ENCODE results near the gene DIAPH1.

The DIAPH1 gene

DNA sequence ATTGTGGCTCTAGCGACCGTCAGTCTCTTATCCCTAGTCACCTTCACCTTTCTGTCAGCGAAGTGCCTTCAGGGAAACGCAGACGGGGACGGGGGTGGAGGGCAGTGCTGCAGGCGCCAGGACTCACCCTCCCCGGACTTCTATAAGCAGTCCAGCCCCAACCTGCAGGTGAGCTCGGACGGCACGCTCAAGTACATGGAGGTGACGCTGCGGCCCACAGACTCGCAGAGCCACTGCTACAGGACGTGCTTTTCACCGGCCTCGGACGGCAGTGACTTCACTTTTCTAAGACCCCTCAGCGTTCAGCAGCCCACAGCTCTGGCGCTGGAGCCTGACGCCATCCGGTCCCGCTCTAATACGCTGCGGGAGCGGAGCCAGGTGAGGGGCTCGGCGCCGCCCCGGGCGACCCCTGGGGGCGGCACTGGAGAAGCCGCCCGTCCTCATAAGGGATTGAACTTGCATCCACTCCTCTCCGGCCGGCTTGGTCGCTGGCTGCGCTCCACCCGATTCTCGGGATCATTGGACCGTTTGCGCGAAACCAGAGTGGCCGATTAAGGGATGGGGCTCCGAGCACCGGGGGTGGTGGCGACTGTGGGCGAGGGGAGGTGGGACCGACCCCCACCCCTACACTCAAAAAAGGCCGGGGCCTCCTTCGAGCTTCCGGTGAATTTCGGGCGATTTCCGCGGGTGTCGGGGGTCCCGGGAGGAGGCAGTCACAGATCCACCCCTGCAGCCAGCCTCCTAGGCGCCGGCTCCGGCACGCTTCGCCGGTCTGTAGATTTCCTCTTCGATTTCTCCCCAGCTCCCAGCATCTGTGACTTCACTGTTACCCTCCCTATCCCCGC, 127.3 kb downstream of the DIAPH1 start:
- no peaks in the 10 kb centered on the region for H3K4me1 ChIP-seq (ENCODE audit: low read length)
- no peaks in the 10 kb centered on the region for H3K36me3 ChIP-seq (replicated peaks; ENCODE audit: insufficient read depth, low read length)
- no peak overlapping the region for H3K27ac ChIP-seq (ENCODE audit: low read length)
- H3K79me2 ChIP-seq (ENCODE audit: low read length): no peaks in the 10 kb centered on the region
- no peaks in the 10 kb centered on the region for H4K20me1 ChIP-seq (ENCODE audit: insufficient read depth, low read length)
- no peak overlapping the region for H2AFZ ChIP-seq (ENCODE audit: low read length)
- no peak overlapping the region for H3K4me2 ChIP-seq (ENCODE audit: low read depth, low read length)
- no peaks in the 10 kb centered on the region for H3F3A ChIP-seq (ENCODE audit: insufficient read depth, low read length)
- H3K9ac ChIP-seq (ENCODE audit: low read length): no peak overlapping the region
- H3K9me3 ChIP-seq (replicated peaks; ENCODE audit: insufficient read depth, low read length): no peaks in the 10 kb centered on the region
- H3K4me3 ChIP-seq (ENCODE audit: low read length): no peak overlapping the region
- H3K27me3 ChIP-seq (replicated peaks; ENCODE audit: insufficient read depth, low read length): peaks cover 4% of the 10 kb centered on the region
- DNase-seq: no peak
- no peak for TF ChIP-seq EZH2phosphoT487 (IDR thresholded peaks at IDR 0.05; ENCODE audit: low read length)
- TF ChIP-seq, protein P1, sequence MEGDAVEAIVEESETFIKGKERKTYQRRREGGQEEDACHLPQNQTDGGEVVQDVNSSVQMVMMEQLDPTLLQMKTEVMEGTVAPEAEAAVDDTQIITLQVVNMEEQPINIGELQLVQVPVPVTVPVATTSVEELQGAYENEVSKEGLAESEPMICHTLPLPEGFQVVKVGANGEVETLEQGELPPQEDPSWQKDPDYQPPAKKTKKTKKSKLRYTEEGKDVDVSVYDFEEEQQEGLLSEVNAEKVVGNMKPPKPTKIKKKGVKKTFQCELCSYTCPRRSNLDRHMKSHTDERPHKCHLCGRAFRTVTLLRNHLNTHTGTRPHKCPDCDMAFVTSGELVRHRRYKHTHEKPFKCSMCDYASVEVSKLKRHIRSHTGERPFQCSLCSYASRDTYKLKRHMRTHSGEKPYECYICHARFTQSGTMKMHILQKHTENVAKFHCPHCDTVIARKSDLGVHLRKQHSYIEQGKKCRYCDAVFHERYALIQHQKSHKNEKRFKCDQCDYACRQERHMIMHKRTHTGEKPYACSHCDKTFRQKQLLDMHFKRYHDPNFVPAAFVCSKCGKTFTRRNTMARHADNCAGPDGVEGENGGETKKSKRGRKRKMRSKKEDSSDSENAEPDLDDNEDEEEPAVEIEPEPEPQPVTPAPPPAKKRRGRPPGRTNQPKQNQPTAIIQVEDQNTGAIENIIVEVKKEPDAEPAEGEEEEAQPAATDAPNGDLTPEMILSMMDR (IDR thresholded peaks at IDR 0.05; ENCODE audit: low read length): no peak
- no peak for TF ChIP-seq EZH2 (optimal IDR thresholded peaks at IDR 0.05; ENCODE audit: low read depth, low read length)
- no peaks in the 10 kb centered on the region for H3K9me2 ChIP-seq (replicated peaks; ENCODE audit: insufficient read depth, low read length)

DNA sequence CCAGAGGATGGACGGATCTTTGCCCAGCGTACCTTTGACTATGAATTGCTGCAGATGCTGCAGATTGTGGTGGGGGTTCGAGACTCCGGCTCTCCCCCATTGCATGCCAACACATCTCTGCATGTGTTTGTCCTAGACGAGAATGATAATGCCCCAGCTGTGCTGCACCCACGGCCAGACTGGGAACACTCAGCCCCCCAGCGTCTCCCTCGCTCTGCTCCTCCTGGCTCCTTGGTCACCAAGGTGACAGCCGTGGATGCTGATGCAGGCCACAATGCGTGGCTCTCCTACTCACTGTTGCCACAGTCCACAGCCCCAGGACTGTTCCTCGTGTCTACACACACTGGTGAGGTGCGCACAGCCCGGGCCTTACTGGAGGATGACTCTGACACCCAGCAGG, 128.0 kb downstream of the DIAPH1 start:
- Histone ChIP-seq H3K4me2 (ENCODE audit: low read depth, low read length) (no peak overlapping the region), H3K9me2 (replicated peaks; ENCODE audit: insufficient read depth, low read length) (no peaks in the 10 kb centered on the region), H3K79me2 (ENCODE audit: low read length) (no peaks in the 10 kb centered on the region), H2AFZ (ENCODE audit: low read length) (no peak overlapping the region), H3K4me3 (ENCODE audit: low read length) (no peak overlapping the region), H4K20me1 (ENCODE audit: insufficient read depth, low read length) (no peaks in the 10 kb centered on the region), H3K9ac (ENCODE audit: low read length) (no peak overlapping the region), H3K9me3 (replicated peaks; ENCODE audit: insufficient read depth, low read length) (no peaks in the 10 kb centered on the region), H3K27ac (ENCODE audit: low read length) (no peak overlapping the region), H3K4me1 (ENCODE audit: low read length) (no peaks in the 10 kb centered on the region), H3K36me3 (replicated peaks; ENCODE audit: insufficient read depth, low read length) (no peaks in the 10 kb centered on the region), H3F3A (ENCODE audit: insufficient read depth, low read length) (no peaks in the 10 kb centered on the region), H3K27me3 (replicated peaks; ENCODE audit: insufficient read depth, low read length) (peaks cover 4% of the 10 kb centered on the region)
- TF ChIP-seq EZH2phosphoT487 (IDR thresholded peaks at IDR 0.05; ENCODE audit: low read length) (no peak), EZH2 (optimal IDR thresholded peaks at IDR 0.05; ENCODE audit: low read depth, low read length) (no peak)
- TF ChIP-seq, protein P1 (IDR thresholded peaks at IDR 0.05; ENCODE audit: low read length): no peak
- DNase-seq: no peak

DNA sequence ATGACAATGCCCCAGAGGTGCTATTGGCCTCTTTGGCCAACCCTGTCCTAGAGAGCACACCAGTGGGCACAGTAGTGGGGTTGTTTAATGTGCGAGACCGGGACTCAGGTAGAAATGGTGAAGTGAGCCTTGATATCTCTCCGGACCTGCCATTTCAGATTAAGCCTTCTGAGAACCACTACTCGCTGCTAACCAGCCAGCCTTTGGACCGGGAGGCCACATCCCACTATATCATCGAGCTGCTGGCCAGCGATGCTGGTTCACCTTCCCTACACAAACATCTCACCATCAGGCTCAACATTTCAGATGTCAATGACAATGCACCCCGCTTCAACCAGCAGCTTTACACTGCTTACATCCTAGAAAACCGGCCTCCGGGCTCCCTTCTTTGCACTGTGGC, 128.5 kb downstream of the DIAPH1 start:
- no peaks in the 10 kb centered on the region for H3K4me1 ChIP-seq (ENCODE audit: low read length)
- H3K9me2 ChIP-seq (replicated peaks; ENCODE audit: insufficient read depth, low read length): no peaks in the 10 kb centered on the region
- no peaks in the 10 kb centered on the region for H3K79me2 ChIP-seq (ENCODE audit: low read length)
- H3K4me3 ChIP-seq (ENCODE audit: low read length): no peak overlapping the region
- peaks cover 4% of the 10 kb centered on the region for H3K27me3 ChIP-seq (replicated peaks; ENCODE audit: insufficient read depth, low read length)
- DNase-seq: no peak
- H3K4me2 ChIP-seq (ENCODE audit: low read depth, low read length): no peak overlapping the region
- no peaks in the 10 kb centered on the region for H3F3A ChIP-seq (ENCODE audit: insufficient read depth, low read length)
- H3K27ac ChIP-seq (ENCODE audit: low read length): no peak overlapping the region
- TF ChIP-seq EZH2 (optimal IDR thresholded peaks at IDR 0.05; ENCODE audit: low read depth, low read length) (no peak), EZH2phosphoT487 (IDR thresholded peaks at IDR 0.05; ENCODE audit: low read length) (no peak)
- TF ChIP-seq, protein P1 (IDR thresholded peaks at IDR 0.05; ENCODE audit: low read length): no peak
- H2AFZ ChIP-seq (ENCODE audit: low read length): no peak overlapping the region
- H3K9ac ChIP-seq (ENCODE audit: low read length): no peak overlapping the region
- no peaks in the 10 kb centered on the region for H3K36me3 ChIP-seq (replicated peaks; ENCODE audit: insufficient read depth, low read length)
- H4K20me1 ChIP-seq (ENCODE audit: insufficient read depth, low read length): no peaks in the 10 kb centered on the region
- H3K9me3 ChIP-seq (replicated peaks; ENCODE audit: insufficient read depth, low read length): no peaks in the 10 kb centered on the region
